ENCODE measurements around the gene VMAC. TPM values are rescaled to one million over a fixed set of nuclear protein-coding genes. Genes with fewer than 3 reads are reported as not detected.
A peak's percentile ranks its signal among the peaks of the same experiment; 100 is the strongest.

VMAC gene
- total and polyA plus RNA-seq, 2 of the 8 experiments (the other 6 are each of a cell fraction or from before 2014, with no cell fraction given) = 1.3 to 2.2 TPM

DNA sequence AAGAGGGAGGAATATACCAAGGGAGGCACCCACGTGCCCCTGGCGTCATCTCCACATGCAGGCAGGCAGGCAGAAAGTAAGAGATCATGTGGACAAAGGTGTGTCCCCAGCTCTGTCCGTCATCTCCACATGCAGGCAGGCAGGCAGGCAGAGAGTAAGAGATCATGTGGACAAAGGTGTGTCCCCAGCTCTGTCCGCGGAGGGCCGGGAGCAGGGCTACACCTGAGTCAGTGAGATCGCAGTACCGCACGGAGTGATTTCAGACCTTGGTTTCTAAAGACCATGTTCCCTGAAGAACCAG lies 31.6 kb downstream of the VMAC start:
- CTCF ChIA-PET (ENCODE audit: partially characterized antibody) = interaction anchor here (0.8 to 4.2 kb wide), 8 partner anchors 11 to 87 kb away, joined by 3 to 11 read pairs (median 4); no protein-coding TSS in a partner anchor
- H3K27ac ChIP-seq (ENCODE audit: low read depth, low read length) = no peak overlapping the region

More for the DNA sequence above, 31.6 kb downstream of the VMAC start:
- no peak overlapping the region for H3K4me3 ChIP-seq (ENCODE audit: extremely low read depth in 1 of 4, insufficient read depth in 2 of 4, low read depth in 3 of 4, low read length in 4 of 4)
- no peak overlapping the region for H2BK120ac ChIP-seq (replicated peaks; ENCODE audit: low read depth, low read length)
- no peaks in the 10 kb centered on the region; a peak in 1 of 7 replicates for H3K4me1 ChIP-seq (replicated peaks in 1 of 4; ENCODE audit: control insufficient read depth in 3 of 4, insufficient read depth in 4 of 4, low read length in 3 of 4)
- no peak overlapping the region for H2BK12ac ChIP-seq (ENCODE audit: low read depth, low read length)
- H3K18ac ChIP-seq (ENCODE audit: extremely low read depth, low read length) = no peak overlapping the region
- H4K91ac ChIP-seq (replicated peaks; ENCODE audit: insufficient read length, low read length) = no peak overlapping the region
- H2AK5ac ChIP-seq (ENCODE audit: low read depth, low read length) = no peak overlapping the region
- no peak overlapping the region for H2BK20ac ChIP-seq (ENCODE audit: low read length)
- no peak overlapping the region for H3K56ac ChIP-seq (replicated peaks; ENCODE audit: insufficient read length, low read depth, low read length)
- WGBS, 2 experiments (ENCODE audit: extremely low coverage in 1 of 2, insufficient coverage in 1 of 2, insufficient read length in 1 of 2, insufficient replicate concordance in 2 of 2, low coverage in 1 of 2, low lambda C conversion rate in 2 of 2, missing lambda C conversion rate in 1 of 2) = 88% methylated on average over 9 of the region's 9 CpGs; no CpG with 5 or more reads in 1 of the 2 experiments
- H3K9me3 ChIP-seq (ENCODE audit: insufficient read depth in 2 of 2, low read depth in 1 of 2, low read length in 1 of 2) = no peaks in the 10 kb centered on the region
- H4K5ac ChIP-seq (ENCODE audit: insufficient read length, low read depth, low read length) = no peak overlapping the region
- H3K4ac ChIP-seq (replicated peaks; ENCODE audit: insufficient read length, low read depth, low read length) = no peak overlapping the region
- no peak overlapping the region for H3K9ac ChIP-seq (replicated peaks in 1 of 4; ENCODE audit: extremely low read depth in 1 of 4, low read depth in 3 of 4, low read length in 3 of 4)
- peaks cover 0 to 13% of the 10 kb centered on the region in 2 experiments; a peak in 1 of 4 replicates for H3K79me2 ChIP-seq (ENCODE audit: control insufficient read depth in 1 of 2, insufficient read depth in 2 of 2, low read length in 2 of 2)
- H2AFZ ChIP-seq (ENCODE audit: low read length) = no peak overlapping the region
- no peaks in the 10 kb centered on the region for H3K23me2 ChIP-seq (ENCODE audit: low read depth, low read length)
- no peak overlapping the region for H4K8ac ChIP-seq (ENCODE audit: extremely low read depth, insufficient read depth, low read length)
- DNase-seq (ENCODE audit: low read depth in 1 of 2, low spot score in 2 of 2) = no peak
- H2BK15ac ChIP-seq (ENCODE audit: low read length) = no peak overlapping the region
- H3K14ac ChIP-seq (ENCODE audit: insufficient read length) = no peak overlapping the region
- peaks cover 10 to 21% of the 10 kb centered on the region in 2 experiments for H4K20me1 ChIP-seq (replicated peaks in 1 of 2; ENCODE audit: control insufficient read depth in 1 of 2, insufficient read depth in 2 of 2, low read length in 2 of 2)
- POLR2A ChIA-PET (ENCODE audit: partially characterized antibody) = no interaction called here
- FAIRE-seq = no peak
- H3K79me1 ChIP-seq (ENCODE audit: low read depth, low read length) = peaks cover 18% of the 10 kb centered on the region
- H2BK5ac ChIP-seq (ENCODE audit: low read depth, low read length) = peak overlapping the region; percentile 66; the same call in 1 of the 2 replicates
- peaks cover 0 to 27% (median 12%) of the 10 kb centered on the region in 4 experiments; a peak in 6 of 8 replicates for H3K36me3 ChIP-seq (ENCODE audit: control insufficient read depth in 2 of 4, insufficient read depth in 4 of 4, low read length in 3 of 4)
- no peak overlapping the region for H3K4me2 ChIP-seq (ENCODE audit: insufficient read depth in 1 of 2, low read depth in 2 of 2, low read length in 2 of 2)
- no peak overlapping the region for H3K23ac ChIP-seq (ENCODE audit: insufficient read length)
- H3K27me3 ChIP-seq (replicated peaks in 1 of 4; ENCODE audit: control insufficient read depth in 3 of 4, extremely low read depth in 1 of 4, insufficient read depth in 3 of 4, low read length in 3 of 4) = no peaks in the 10 kb centered on the region
